DOHH2 (cell line): ENCODE data around the gene RAB40C.

Experiments
- CTCF ChIP-seq: fragments of 200-600 bp; sonication (generic); IDR thresholded peaks from one replicate; pipeline ENCODE4 v1.5.1; 2014; ENCODE audit warnings: antibody characterized with exemption, mild to moderate bottlenecking, low read depth, low read length; ENCODE audit not compliant: poor library complexity, severe bottlenecking
- EZH2phosphoT487 ChIP-seq: fragments of 200-600 bp; sonication (generic); IDR thresholded peaks from 2 replicates; pipeline ENCODE4 v1.6.1; 2017; ENCODE audit warnings: borderline replicate concordance, mild to moderate bottlenecking, antibody characterized with exemption, low read length, moderate library complexity, mixed read lengths

GRCh38 chr16:629833-630248, 40.0 kb downstream of the RAB40C start:
- TF ChIP-seq CTCF (no peak), EZH2phosphoT487 (no peak)
